GM12878 (cell line): Measurements from ENCODE around the gene GLT8D2. TPM values are rescaled to one million over a fixed set of nuclear protein-coding genes. Genes with fewer than 3 reads are reported as not detected.

Experiments used
- CHD2 ChIP-seq: IDR thresholded peaks from 2 replicates; pipeline ENCODE4 v1.6.1; 2011; ENCODE audit warnings: low read depth, low read length, improper control_type of control experiment, borderline replicate concordance
- E2F4 ChIP-seq: IDR thresholded peaks from 2 replicates; pipeline ENCODE4 v1.6.1; 2012; ENCODE audit warnings: low read depth, low read length, improper control_type of control experiment
- E4F1 ChIP-seq: fragments of 450-650 bp; IDR thresholded peaks from 2 replicates; pipeline ENCODE4 v1.6.1; 2018; ENCODE audit warnings: borderline replicate concordance, mild to moderate bottlenecking; ENCODE audit not compliant: partially characterized antibody
- FOXM1 ChIP-seq: IDR thresholded peaks from 2 replicates; pipeline ENCODE4 v1.6.1; 2012; ENCODE audit warnings: low read depth, mild to moderate bottlenecking, inconsistent platforms, low read length, moderate library complexity
- HSF1 ChIP-seq: fragments of 150-350 bp; IDR thresholded peaks from 2 replicates; pipeline ENCODE4 v1.6.1; 2014; ENCODE audit warnings: mild to moderate bottlenecking, low read depth, low read length
- IKZF2 ChIP-seq, 2 experiments: fragments of 450-650 bp; IDR thresholded peaks; 2 replicates each; pipeline ENCODE4 v1.6.1; 2017; ENCODE audit warnings: mild to moderate bottlenecking in 2 of 2, moderate library complexity in 2 of 2
- LARP7 ChIP-seq: fragments of 450-650 bp; IDR thresholded peaks from 2 replicates; pipeline ENCODE4 v1.6.1; 2017; ENCODE audit warnings: mild to moderate bottlenecking
- MAX ChIP-seq: IDR thresholded peaks from 2 replicates; pipeline ENCODE4 v1.6.1; 2012; ENCODE audit warnings: low read depth, low read length, improper control_type of control experiment
- MXI1 ChIP-seq: fragments of 150-350 bp; IDR thresholded peaks from 2 replicates; pipeline ENCODE4 v1.6.1; 2011; ENCODE audit warnings: low read depth, mild to moderate bottlenecking, inconsistent platforms, low read length, improper control_type of control experiment
- RAD21 ChIP-seq: IDR thresholded peaks from 2 replicates; pipeline ENCODE4 v1.6.1; 2011; ENCODE audit warnings: mild to moderate bottlenecking, low read depth, low read length, moderate library complexity; ENCODE audit not compliant: insufficient read depth
- RB1 ChIP-seq: fragments of 450-650 bp; formaldehyde crosslinking; IDR thresholded peaks from 2 replicates; pipeline ENCODE4 v1.6.1; 2017; ENCODE audit warnings: mild to moderate bottlenecking, borderline replicate concordance
- RELA ChIP-seq: fragments of 450-650 bp; IDR thresholded peaks from 2 replicates; pipeline ENCODE4 v1.8.0; 2014; ENCODE audit warnings: borderline replicate concordance; ENCODE audit not compliant: partially characterized antibody
- SMAD5 ChIP-seq: IDR thresholded peaks from 2 replicates; pipeline ENCODE4 v1.6.1; 2016; ENCODE audit warnings: antibody characterized with exemption, low read depth
- ZNF217 ChIP-seq: fragments of 450-650 bp; IDR thresholded peaks from 2 replicates; pipeline ENCODE4 v1.6.1; 2017; ENCODE audit warnings: antibody characterized with exemption, mild to moderate bottlenecking
- polyA plus RNA-seq, 11 experiments: library from polyadenylated mRNA; depleted of rRNA in 4 of 11; unstranded in 6 of 11; stranded (reverse) in 5 of 11; fragments of >200 nt; fragmentation: Nextera tagmentation in 4 of 11; fragmentation: Illumina TruSeq in 1 of 11; extraction: Ambion mirVana in 4 of 11; extraction: Trizol in 1 of 11; gene quantifications; 1 replicate in 1 of 11; 2 replicates in 10 of 11; pipeline versions ENCODE4 v1.2.1 to v1.2.3, GENCODE V29; 2011 to 2016; ENCODE audit warnings: inconsistent platforms in 2 of 11, missing spikeins in 2 of 11, low read depth in 1 of 11
- total RNA-seq, 4 experiments: library from RNA; depleted of rRNA in 3 of 4; stranded (reverse); fragments of >200 nt in 3 of 4; fragmentation: Illumina TruSeq in 1 of 4; extraction: Trizol in 1 of 4; gene quantifications; 2 replicates each; pipeline versions ENCODE4 v1.2.1 to v1.2.3, GENCODE V29; 2013 to 2021

GLT8D2 gene
- total and polyA plus RNA-seq, 10 of the 15 experiments (the other 5 are each of a cell fraction or from before 2014, with no cell fraction given), result 0.06 to 0.80 (median 0.37) TPM; not detected in 1

- TF ChIP-seq E4F1, result no peak
- no peak for TF ChIP-seq E2F4
- no peak for TF ChIP-seq RAD21
- no peak for TF ChIP-seq CHD2
- TF ChIP-seq SMAD5, result no peak
- no peak for TF ChIP-seq ZNF217
- TF ChIP-seq MXI1, result no peak
- TF ChIP-seq RELA, result no peak
- TF ChIP-seq IKZF2 (IDR thresholded peaks at IDR 0.05), result no peak
- TF ChIP-seq RB1, result no peak
- no peak for TF ChIP-seq HSF1
- no peak for TF ChIP-seq LARP7
- no peak for TF ChIP-seq MAX
- no peak for TF ChIP-seq FOXM1
These were observed 44.3 kb upstream of the GLT8D2 start (continued) for GRCh38 chr12:104094284-104094683.
